ENCODE data around the gene PARD3B. TPM values are rescaled to one million over a fixed set of nuclear protein-coding genes. Genes with fewer than 3 reads are reported as not detected.

The PARD3B gene
- total and polyA plus RNA-seq, 2 of the 4 experiments (the other 2 are of a cell fraction), result 3.3 to 15.6 TPM

DNA sequence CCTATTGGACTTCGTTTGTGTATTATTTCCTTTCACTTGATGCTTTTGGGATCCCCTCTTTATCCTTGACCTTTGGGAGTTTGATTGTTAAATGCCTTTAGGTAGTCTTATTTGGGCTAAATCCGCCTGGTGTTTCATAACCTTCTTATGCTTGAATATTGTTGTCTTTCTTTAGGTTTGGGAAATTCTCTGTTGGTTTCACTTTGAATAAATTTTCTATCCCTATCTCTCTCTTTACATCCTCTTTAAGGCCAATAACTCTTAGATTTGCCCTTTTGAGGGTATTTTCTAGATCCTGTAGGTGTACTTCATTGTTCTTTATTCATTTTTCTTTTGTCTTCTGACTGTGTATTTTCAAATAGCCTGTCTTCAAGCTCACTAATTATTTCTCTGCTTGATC, 354.7 kb downstream of the PARD3B start:
- dilution Hi-C loops (cut with HindIII; ENCODE audit: low sequenced_read_pairs, unreplicated experiment), result no loop called here
- Histone ChIP-seq H3K56ac (ENCODE audit: extremely low read depth, insufficient read depth, low read length) (no peak overlapping the region), H2BK120ac (ENCODE audit: low read depth, low read length) (no peak overlapping the region), H3K4me1 (ENCODE audit: control insufficient read depth, insufficient read depth, low read length) (no peaks in the 10 kb centered on the region), H3K27ac (ENCODE audit: insufficient read depth, low read length) (no peak overlapping the region), H3K4me3 (ENCODE audit: insufficient read depth, low read depth, low read length) (no peak overlapping the region), H3K4me2 (ENCODE audit: low read depth, low read length) (no peak overlapping the region), H2AK9ac (replicated peaks; ENCODE audit: low read depth, low read length, poor library complexity) (no peak overlapping the region), H4K91ac (ENCODE audit: insufficient read depth, low read depth, low read length) (no peak overlapping the region), H4K8ac (ENCODE audit: low read depth in 2 of 2, low read length in 2 of 2) (no peak overlapping the region), H3K9ac (ENCODE audit: low read depth, low read length) (no peak overlapping the region), H4K5ac (ENCODE audit: low read depth, low read length) (no peak overlapping the region), H3K27me3 (ENCODE audit: control insufficient read depth, insufficient read depth, low read length) (no peaks in the 10 kb centered on the region), H3K4ac (ENCODE audit: low read depth, low read length) (no peak overlapping the region), H3K36me3 (ENCODE audit: control insufficient read depth, insufficient read depth, low read length) (no peaks in the 10 kb centered on the region), H4K20me1 (ENCODE audit: insufficient read depth, low read length) (no peaks in the 10 kb centered on the region), H2BK15ac (ENCODE audit: low read depth, low read length) (no peak overlapping the region), H2AK5ac (ENCODE audit: low read depth, low read length) (no peak overlapping the region), H3K14ac (replicated peaks; ENCODE audit: low read depth, low read length) (no peak overlapping the region), H3K9me1 (ENCODE audit: insufficient read depth, low read length) (no peaks in the 10 kb centered on the region), H2BK20ac (ENCODE audit: low read depth, low read length) (no peak overlapping the region), H3K79me1 (ENCODE audit: low read depth in 1 of 2, low read length in 2 of 2) (peaks cover 7 to 10% of the 10 kb centered on the region in 2 experiments), H2BK5ac (ENCODE audit: low read depth, low read length, poor library complexity, severe bottlenecking) (no peak overlapping the region), H3K9me3 (ENCODE audit: control insufficient read depth, insufficient read depth, low read length) (no peaks in the 10 kb centered on the region), H3K23ac (ENCODE audit: low read depth, low read length) (no peak overlapping the region), H2AFZ (replicated peaks; ENCODE audit: low read length, poor library complexity) (no peak overlapping the region), H3K18ac (ENCODE audit: low read depth, low read length) (no peak overlapping the region)
- no CpG with 5 or more reads among the region's 2 CpGs for WGBS, 2 experiments (ENCODE audit: extremely low coverage in 2 of 2, insufficient read length in 1 of 2)
- in situ Hi-C loops (cut with MboI; ENCODE audit: low sequenced_read_pairs), result no loop called here
- BruUV-seq (replicated peaks), result no TSS peak
- intact Hi-C loops (cut with micrococcal nuclease), result no loop called here
- TF ChIP-seq BHLHE40 (IDR thresholded peaks at IDR 0.05; ENCODE audit: low read depth, low read length) (no peak), POLR2A (IDR thresholded peaks at IDR 0.05; ENCODE audit: low read depth, low read length) (no peak), RCOR1 (IDR thresholded peaks at IDR 0.05; ENCODE audit: insufficient replicate concordance, low read length) (no peak), CEBPB (IDR thresholded peaks at IDR 0.05; ENCODE audit: low read depth, low read length) (no peak), SMC3 (IDR thresholded peaks at IDR 0.05; ENCODE audit: low read depth, low read length) (no peak), MXI1 (IDR thresholded peaks at IDR 0.05; ENCODE audit: borderline replicate concordance, low read depth, low read length) (no peak), CHD1 (IDR thresholded peaks at IDR 0.05; ENCODE audit: low read depth, low read length) (no peak), RAD21 (IDR thresholded peaks at IDR 0.05; ENCODE audit: low read length) (no peak), NFE2L2 (IDR thresholded peaks at IDR 0.05; ENCODE audit: low read depth, low read length) (no peak), MAFK (IDR thresholded peaks at IDR 0.05; ENCODE audit: low read depth, low read length) (no peak), ELK1 (IDR thresholded peaks at IDR 0.05; ENCODE audit: borderline replicate concordance, low read depth, low read length) (no peak), RFX5 (IDR thresholded peaks at IDR 0.05; ENCODE audit: low read depth, low read length) (no peak)
- TF ChIP-seq, protein P1, sequence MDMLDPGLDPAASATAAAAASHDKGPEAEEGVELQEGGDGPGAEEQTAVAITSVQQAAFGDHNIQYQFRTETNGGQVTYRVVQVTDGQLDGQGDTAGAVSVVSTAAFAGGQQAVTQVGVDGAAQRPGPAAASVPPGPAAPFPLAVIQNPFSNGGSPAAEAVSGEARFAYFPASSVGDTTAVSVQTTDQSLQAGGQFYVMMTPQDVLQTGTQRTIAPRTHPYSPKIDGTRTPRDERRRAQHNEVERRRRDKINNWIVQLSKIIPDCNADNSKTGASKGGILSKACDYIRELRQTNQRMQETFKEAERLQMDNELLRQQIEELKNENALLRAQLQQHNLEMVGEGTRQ (IDR thresholded peaks at IDR 0.05; ENCODE audit: low read depth, low read length), result no peak
- DNase-seq, result no peak
- no peak for ATAC-seq (ENCODE audit: low read depth)
- ChIA-PET POLR2A (ENCODE audit: unreplicated experiment) (no interaction called here), CTCF (no interaction called here)
